Endothelial cell of umbilical vein (primary cell): ENCODE measurements around the gene MKNK1. TPM values are rescaled to one million over a fixed set of nuclear protein-coding genes. Genes with fewer than 3 reads are reported as not detected.

ENCODE experiments used
- BruUV-seq: library from RNA; stranded (reverse); fragments of 400-500 nt; replicated peaks from 2 replicates; lab custom pipeline; 2021; lab: Mats Ljungman, UMichigan
- CTCF ChIA-PET: fragments of 300-600, 350-600 bp; sonication (Branson Sonifier 250); formaldehyde crosslinking; loops from one replicate; lab custom pipeline; 2021; ENCODE audit warnings: antibody characterized with exemption, inconsistent platforms; lab: Charles Lee
- POLR2A ChIA-PET: fragments of 300-600, 350-600 bp; sonication (Branson Sonifier 250); formaldehyde crosslinking; loops from one replicate; lab custom pipeline; 2021; ENCODE audit warnings: antibody characterized with exemption, inconsistent platforms; lab: Charles Lee
- DNase-seq: peaks from one replicate; pipeline ENCODE4 v3.0.0-alpha.2; 2011; ENCODE audit warnings: low read depth, low spot score
- FAIRE-seq: peaks from 2 replicates; lab custom pipeline; 2011; peaks lifted over from hg19 to GRCh38; lab: Jason Lieb, UNC
- H2AFZ ChIP-seq: 2 replicates; pipeline ENCODE4 v1.6.0; 2012; ENCODE audit warnings: low read depth, low read length, control low read depth, inconsistent platforms
- H3K27ac ChIP-seq: 2 replicates; pipeline ENCODE4 v1.5.1; 2011; ENCODE audit warnings: low read depth, mild to moderate bottlenecking, control low read depth, low read length, moderate library complexity; ENCODE audit not compliant: insufficient read depth
- H3K27me3 ChIP-seq, 2 experiments: 2 replicates each; pipeline versions ENCODE4 v1.6.0 to v1.6.1; 2011; ENCODE audit warnings: low read length in 2 of 2, mixed read lengths in 1 of 2; ENCODE audit not compliant: control insufficient read depth in 2 of 2, insufficient read depth in 2 of 2
- H3K36me3 ChIP-seq, 2 experiments: 2 replicates in 1 of 2; 3 replicates in 1 of 2; pipeline ENCODE4 v1.5.1; 2011; ENCODE audit warnings: low read length in 2 of 2, mild to moderate bottlenecking in 1 of 2, moderate library complexity in 1 of 2; ENCODE audit not compliant: control insufficient read depth in 2 of 2, insufficient read depth in 2 of 2; ENCODE audit errors: extremely low read depth in 1 of 2
- H3K4me1 ChIP-seq: 3 replicates; pipeline ENCODE4 v1.5.1; 2011; ENCODE audit warnings: mild to moderate bottlenecking, low read length; ENCODE audit not compliant: control insufficient read depth, insufficient read depth; ENCODE audit errors: extremely low read depth
- H3K4me2 ChIP-seq: 2 replicates; pipeline ENCODE4 v1.6.1; 2011; ENCODE audit warnings: low read length, control low read depth, mixed read lengths; ENCODE audit not compliant: insufficient read depth
- H3K4me3 ChIP-seq, 3 experiments: fragments of 200-600 bp in 1 of 3; sonication (generic), shearing (Covaris generic) in 1 of 3; replicated peaks in 1 of 3; 2 replicates each; pipeline ENCODE4 v1.5.1; 2011 to 2016; ENCODE audit warnings: control low read depth in 3 of 3, low read length in 3 of 3, mild to moderate bottlenecking in 2 of 3, inconsistent platforms in 1 of 3, low read depth in 1 of 3, moderate library complexity in 1 of 3; ENCODE audit not compliant: insufficient read depth in 1 of 3
- H3K79me2 ChIP-seq: 2 replicates; pipeline ENCODE4 v1.6.0; 2012; ENCODE audit warnings: low read length, inconsistent platforms; ENCODE audit not compliant: control insufficient read depth, insufficient read depth
- H3K9ac ChIP-seq: replicated peaks from 2 replicates; pipeline ENCODE3; 2011; ENCODE audit warnings: low read length, control low read depth; ENCODE audit not compliant: insufficient read depth; ENCODE audit errors: extremely low read depth
- H3K9me1 ChIP-seq: replicated peaks from 3 replicates; pipeline ENCODE4 v1.6.0; 2011; ENCODE audit warnings: mild to moderate bottlenecking, low read length; ENCODE audit not compliant: control insufficient read depth, insufficient read depth; ENCODE audit errors: extremely low read depth
- H3K9me3 ChIP-seq: replicated peaks from 2 replicates; pipeline ENCODE4 v1.5.1; 2012; ENCODE audit warnings: low read length, inconsistent platforms; ENCODE audit not compliant: control insufficient read depth, insufficient read depth
- H4K20me1 ChIP-seq: replicated peaks from 2 replicates; pipeline ENCODE3; 2011; ENCODE audit warnings: mild to moderate bottlenecking, low read length; ENCODE audit not compliant: control insufficient read depth, insufficient read depth; ENCODE audit errors: extremely low read depth
- EZH2 ChIP-seq: IDR thresholded peaks from 2 replicates; pipeline ENCODE4 v1.6.1; 2012; ENCODE audit warnings: borderline replicate concordance, low read depth, mild to moderate bottlenecking, moderate library complexity, low read length, inconsistent platforms; ENCODE audit not compliant: severe bottlenecking
- FOS ChIP-seq: IDR thresholded peaks from 2 replicates; pipeline ENCODE4 v1.6.1; 2011; ENCODE audit warnings: mild to moderate bottlenecking, low read length, moderate library complexity, borderline replicate concordance; ENCODE audit not compliant: insufficient read depth
- GATA2 ChIP-seq: IDR thresholded peaks from 2 replicates; pipeline ENCODE4 v1.7.0; 2011; ENCODE audit warnings: low read depth, mild to moderate bottlenecking, moderate library complexity, mixed read lengths, low read length; ENCODE audit not compliant: insufficient read length, insufficient read depth
- JUN ChIP-seq: IDR thresholded peaks from 2 replicates; pipeline ENCODE4 v1.6.1; 2011; ENCODE audit warnings: borderline replicate concordance, low read depth; ENCODE audit not compliant: insufficient read length, insufficient read depth
- MYC ChIP-seq: IDR thresholded peaks from one replicate; pipeline ENCODE4 v1.6.1; 2011; ENCODE audit warnings: mild to moderate bottlenecking, low read depth, low read length
- POLR2A ChIP-seq: IDR thresholded peaks from 2 replicates; pipeline ENCODE4 v1.6.1; 2012; ENCODE audit warnings: low read depth, mild to moderate bottlenecking, control low read depth, low read length
- POLR2AphosphoS5 ChIP-seq: IDR thresholded peaks from 2 replicates; pipeline ENCODE4 v1.6.1; 2012; ENCODE audit warnings: low read depth, mild to moderate bottlenecking, control low read depth, low read length, moderate library complexity; ENCODE audit not compliant: insufficient read depth
- dilution Hi-C: fragments of 300-500 bp; cut with MboI; formaldehyde crosslinking; loops from one replicate; pipeline ENCODE4 v1.15.0; 2019; ENCODE audit warnings: low sequenced_read_pairs; ENCODE audit not compliant: extremely low pct_ligation_motif_present
- intact Hi-C: fragments of 100-400 bp; cut with micrococcal nuclease; formaldehyde crosslinking; loops from one replicate; pipeline ENCODE4 v1.10.0; 2022
- polyA plus RNA-seq, 4 experiments: library from polyadenylated mRNA; depleted of rRNA in 3 of 4; stranded (reverse) in 3 of 4; unstranded in 1 of 4; fragments of >200 nt; gene quantifications; 2 replicates each; pipeline versions ENCODE4 v1.2.1 to v1.2.3, GENCODE V29; 2011 to 2012; ENCODE audit warnings: missing spikeins in 1 of 4
- total RNA-seq: library from RNA; stranded (reverse); gene quantifications from 2 replicates; pipeline ENCODE4 v1.2.3, GENCODE V29; 2021
- TF ChIP-seq, protein P1 (sequence below), 2 donors: IDR thresholded peaks; 1 replicate in 1 of 2; 2 replicates in 1 of 2; pipeline ENCODE4 v1.5.1; 2011; ENCODE audit warnings: low read length in 2 of 2, mild to moderate bottlenecking in 2 of 2, moderate library complexity in 2 of 2, control low read depth in 1 of 2, inconsistent platforms in 1 of 2, low read depth in 1 of 2; ENCODE audit not compliant: insufficient read depth in 1 of 2; ENCODE audit errors: extremely low read depth in 1 of 2
- TF ChIP-seq, protein P2 (sequence below): IDR thresholded peaks from 2 replicates; pipeline ENCODE4 v1.6.1; 2011; ENCODE audit not compliant: insufficient read depth, insufficient read length

MKNK1 gene
- total and polyA plus RNA-seq, 2 donors (not counting 3 experiments of a cell fraction or from before 2014, with no cell fraction given): 32.9 to 42.6 TPM

DNA sequence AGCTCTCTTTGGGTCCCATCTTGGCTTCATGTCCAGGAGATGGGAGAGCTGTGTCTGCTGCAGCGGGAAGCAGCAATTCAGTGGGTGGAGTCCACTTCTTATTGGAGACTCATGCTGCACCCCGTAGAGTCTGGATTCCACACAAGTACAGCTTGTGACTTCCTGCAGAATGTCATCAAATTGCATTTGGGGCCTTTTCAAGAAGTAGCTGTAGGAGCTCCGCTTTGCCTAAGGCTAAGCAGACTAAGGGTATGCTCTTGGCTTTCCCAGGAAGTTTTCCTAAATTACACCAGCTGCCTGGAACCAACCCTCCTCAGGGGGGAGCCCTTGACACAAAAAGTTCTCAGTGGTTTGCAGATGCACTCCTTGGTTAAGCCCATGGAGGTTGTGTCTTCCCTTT, 18.3 kb upstream of the MKNK1 start:
- H2AFZ ChIP-seq: no peak overlapping the region
- DNase-seq (no peak), FAIRE-seq (peak; percentile 31)
- H3K36me3 ChIP-seq: no peaks in the 10 kb centered on the region
- dilution Hi-C loops (no loop called here), intact Hi-C loops (loop anchor here (1.0 kb wide), 1 partner anchor 103 kb away; no protein-coding TSS in a partner anchor)
- no peak overlapping the region for H3K4me2 ChIP-seq
- H3K27me3 ChIP-seq: no peaks in the 10 kb centered on the region
- H4K20me1 ChIP-seq: no peaks in the 10 kb centered on the region
- H3K9me3 ChIP-seq: no peaks in the 10 kb centered on the region
- no peak overlapping the region for H3K4me3 ChIP-seq
- peaks cover under 1% of the 10 kb centered on the region for H3K4me1 ChIP-seq
- no peak overlapping the region for H3K9ac ChIP-seq
- CTCF ChIA-PET: interaction anchor here (0.7 to 5.4 kb wide), 8 partner anchors 10 to 105 kb away, joined by 3 to 79 read pairs (median 4); partner anchors contain the start of gene MKNK1
- no peaks in the 10 kb centered on the region for H3K9me1 ChIP-seq
- no TSS peak for BruUV-seq
- no peak overlapping the region for H3K27ac ChIP-seq
- no peaks in the 10 kb centered on the region for H3K79me2 ChIP-seq
- POLR2A ChIA-PET: no interaction called here
- TF ChIP-seq POLR2AphosphoS5: no peak
- TF ChIP-seq, protein P1, sequence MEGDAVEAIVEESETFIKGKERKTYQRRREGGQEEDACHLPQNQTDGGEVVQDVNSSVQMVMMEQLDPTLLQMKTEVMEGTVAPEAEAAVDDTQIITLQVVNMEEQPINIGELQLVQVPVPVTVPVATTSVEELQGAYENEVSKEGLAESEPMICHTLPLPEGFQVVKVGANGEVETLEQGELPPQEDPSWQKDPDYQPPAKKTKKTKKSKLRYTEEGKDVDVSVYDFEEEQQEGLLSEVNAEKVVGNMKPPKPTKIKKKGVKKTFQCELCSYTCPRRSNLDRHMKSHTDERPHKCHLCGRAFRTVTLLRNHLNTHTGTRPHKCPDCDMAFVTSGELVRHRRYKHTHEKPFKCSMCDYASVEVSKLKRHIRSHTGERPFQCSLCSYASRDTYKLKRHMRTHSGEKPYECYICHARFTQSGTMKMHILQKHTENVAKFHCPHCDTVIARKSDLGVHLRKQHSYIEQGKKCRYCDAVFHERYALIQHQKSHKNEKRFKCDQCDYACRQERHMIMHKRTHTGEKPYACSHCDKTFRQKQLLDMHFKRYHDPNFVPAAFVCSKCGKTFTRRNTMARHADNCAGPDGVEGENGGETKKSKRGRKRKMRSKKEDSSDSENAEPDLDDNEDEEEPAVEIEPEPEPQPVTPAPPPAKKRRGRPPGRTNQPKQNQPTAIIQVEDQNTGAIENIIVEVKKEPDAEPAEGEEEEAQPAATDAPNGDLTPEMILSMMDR (IDR thresholded peaks at IDR 0.05; ENCODE audit: extremely low read depth in 1 of 2, insufficient read depth in 1 of 2, low read depth in 1 of 2, low read length in 2 of 2): peak; percentile 34 to 37

DNA sequence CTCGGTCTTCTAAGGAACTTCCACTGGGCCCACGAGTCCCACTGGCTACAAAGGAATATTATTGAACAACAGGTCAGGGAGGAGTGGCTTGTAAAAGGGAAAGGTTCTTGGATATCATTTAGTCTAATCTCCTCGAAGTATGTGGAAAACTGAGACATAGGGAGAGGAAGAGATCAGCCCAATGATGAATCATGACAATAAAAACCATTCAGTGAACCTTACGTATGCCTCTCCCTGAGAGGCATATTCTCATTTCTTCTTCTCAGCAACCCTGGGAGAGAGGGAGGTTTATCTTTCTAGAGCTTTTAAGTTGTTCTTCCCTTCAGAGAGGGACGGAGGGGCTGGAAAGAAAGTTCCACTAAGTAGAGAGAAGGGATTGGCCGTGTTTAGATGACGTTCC, 17.9 kb upstream of the MKNK1 start:
- no TSS peak for BruUV-seq
- no peak overlapping the region for H3K27ac ChIP-seq
- dilution Hi-C loops: no loop called here
- no peak overlapping the region for H3K9ac ChIP-seq
- no peaks in the 10 kb centered on the region for H4K20me1 ChIP-seq
- POLR2A ChIA-PET: no interaction called here
- TF ChIP-seq GATA2: no peak
- no peak for TF ChIP-seq POLR2AphosphoS5
- TF ChIP-seq, protein P1 (IDR thresholded peaks at IDR 0.05; ENCODE audit: extremely low read depth in 1 of 2, insufficient read depth in 1 of 2, low read depth in 1 of 2, low read length in 2 of 2): no peak
- TF ChIP-seq POLR2A: no peak
- no peak for TF ChIP-seq MYC
- TF ChIP-seq EZH2: no peak
- no peak for TF ChIP-seq JUN
- TF ChIP-seq, protein P2, sequence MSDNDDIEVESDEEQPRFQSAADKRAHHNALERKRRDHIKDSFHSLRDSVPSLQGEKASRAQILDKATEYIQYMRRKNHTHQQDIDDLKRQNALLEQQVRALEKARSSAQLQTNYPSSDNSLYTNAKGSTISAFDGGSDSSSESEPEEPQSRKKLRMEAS: no peak
- TF ChIP-seq FOS: no peak
- peaks cover 4% of the 10 kb centered on the region for H3K4me1 ChIP-seq
- no peak for FAIRE-seq
- no peak overlapping the region for H3K4me3 ChIP-seq
- H3K9me3 ChIP-seq: no peaks in the 10 kb centered on the region
- no peaks in the 10 kb centered on the region for H3K9me1 ChIP-seq
- no peak overlapping the region for H2AFZ ChIP-seq
- no peaks in the 10 kb centered on the region for H3K79me2 ChIP-seq
- CTCF ChIA-PET: interaction anchor here (0.7 to 5.4 kb wide), 8 partner anchors 10 to 106 kb away, joined by 3 to 79 read pairs (median 4); partner anchors contain the start of gene MKNK1
- no peaks in the 10 kb centered on the region for H3K27me3 ChIP-seq
- intact Hi-C loops: loop anchor here (1.0 kb wide), 1 partner anchor 103 kb away; no protein-coding TSS in a partner anchor
- H3K36me3 ChIP-seq: no peaks in the 10 kb centered on the region
- no peak overlapping the region for H3K4me2 ChIP-seq
- no peak for DNase-seq
